ENCODE data around the gene SAP30L. TPM values are rescaled to one million over a fixed set of nuclear protein-coding genes. Genes with fewer than 3 reads are reported as not detected.

SAP30L gene
- total and polyA plus RNA-seq, 2 of the 13 experiments (the other 11 are each of a cell fraction or from before 2014, with no cell fraction given), result 27.9 to 37.2 TPM

DNA sequence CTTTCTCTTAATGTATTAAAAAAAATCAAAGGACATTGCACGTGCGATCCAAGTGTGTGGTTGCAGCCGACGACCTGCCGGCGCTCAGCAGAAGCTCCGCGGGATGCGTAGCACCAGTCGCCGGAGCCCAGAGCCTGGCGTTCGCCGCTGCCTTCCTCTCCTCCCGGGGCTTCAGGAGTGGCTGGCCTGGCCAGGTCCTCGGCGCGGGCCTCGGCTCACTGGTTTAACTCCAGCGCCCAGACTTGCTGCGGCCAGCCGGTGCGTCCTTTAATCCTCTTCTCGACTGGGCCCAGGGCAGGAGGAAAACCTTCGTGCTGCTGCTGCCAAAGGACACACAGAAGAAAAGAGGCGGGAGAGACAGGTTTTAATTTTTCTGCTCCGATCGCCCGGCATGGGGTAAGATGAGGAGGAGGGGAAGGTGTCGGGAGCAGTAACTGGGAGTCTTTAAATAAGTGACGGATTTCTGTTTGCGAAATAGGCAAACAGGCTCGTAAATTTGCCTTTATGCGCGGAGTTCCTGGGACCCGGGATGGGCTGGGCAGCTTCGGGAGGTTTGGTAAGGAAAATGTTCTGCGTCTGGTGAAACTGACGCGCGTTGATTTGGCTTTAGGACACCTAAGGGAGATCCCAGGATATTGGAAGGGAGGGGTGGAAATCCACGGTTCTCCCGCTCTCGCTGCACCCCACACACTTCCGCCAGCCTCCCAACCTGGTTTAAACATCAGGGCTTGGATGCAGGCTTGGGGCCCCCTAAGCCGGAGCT, 30.0 kb downstream of the SAP30L start (continued):
- TF ChIP-seq, protein P1, sequence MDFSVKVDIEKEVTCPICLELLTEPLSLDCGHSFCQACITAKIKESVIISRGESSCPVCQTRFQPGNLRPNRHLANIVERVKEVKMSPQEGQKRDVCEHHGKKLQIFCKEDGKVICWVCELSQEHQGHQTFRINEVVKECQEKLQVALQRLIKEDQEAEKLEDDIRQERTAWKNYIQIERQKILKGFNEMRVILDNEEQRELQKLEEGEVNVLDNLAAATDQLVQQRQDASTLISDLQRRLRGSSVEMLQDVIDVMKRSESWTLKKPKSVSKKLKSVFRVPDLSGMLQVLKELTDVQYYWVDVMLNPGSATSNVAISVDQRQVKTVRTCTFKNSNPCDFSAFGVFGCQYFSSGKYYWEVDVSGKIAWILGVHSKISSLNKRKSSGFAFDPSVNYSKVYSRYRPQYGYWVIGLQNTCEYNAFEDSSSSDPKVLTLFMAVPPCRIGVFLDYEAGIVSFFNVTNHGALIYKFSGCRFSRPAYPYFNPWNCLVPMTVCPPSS (IDR thresholded peaks at IDR 0.05), result no peak
- TF ChIP-seq ZNF207 (IDR thresholded peaks at IDR 0.05; ENCODE audit: borderline replicate concordance), result no peak
- TF ChIP-seq, protein P2, sequence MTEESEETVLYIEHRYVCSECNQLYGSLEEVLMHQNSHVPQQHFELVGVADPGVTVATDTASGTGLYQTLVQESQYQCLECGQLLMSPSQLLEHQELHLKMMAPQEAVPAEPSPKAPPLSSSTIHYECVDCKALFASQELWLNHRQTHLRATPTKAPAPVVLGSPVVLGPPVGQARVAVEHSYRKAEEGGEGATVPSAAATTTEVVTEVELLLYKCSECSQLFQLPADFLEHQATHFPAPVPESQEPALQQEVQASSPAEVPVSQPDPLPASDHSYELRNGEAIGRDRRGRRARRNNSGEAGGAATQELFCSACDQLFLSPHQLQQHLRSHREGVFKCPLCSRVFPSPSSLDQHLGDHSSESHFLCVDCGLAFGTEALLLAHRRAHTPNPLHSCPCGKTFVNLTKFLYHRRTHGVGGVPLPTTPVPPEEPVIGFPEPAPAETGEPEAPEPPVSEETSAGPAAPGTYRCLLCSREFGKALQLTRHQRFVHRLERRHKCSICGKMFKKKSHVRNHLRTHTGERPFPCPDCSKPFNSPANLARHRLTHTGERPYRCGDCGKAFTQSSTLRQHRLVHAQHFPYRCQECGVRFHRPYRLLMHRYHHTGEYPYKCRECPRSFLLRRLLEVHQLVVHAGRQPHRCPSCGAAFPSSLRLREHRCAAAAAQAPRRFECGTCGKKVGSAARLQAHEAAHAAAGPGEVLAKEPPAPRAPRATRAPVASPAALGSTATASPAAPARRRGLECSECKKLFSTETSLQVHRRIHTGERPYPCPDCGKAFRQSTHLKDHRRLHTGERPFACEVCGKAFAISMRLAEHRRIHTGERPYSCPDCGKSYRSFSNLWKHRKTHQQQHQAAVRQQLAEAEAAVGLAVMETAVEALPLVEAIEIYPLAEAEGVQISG (CRISPR knock-in tag; IDR thresholded peaks at IDR 0.05), result no peak
- no peak for TF ChIP-seq ZNF737 (CRISPR knock-in tag; IDR thresholded peaks at IDR 0.05; ENCODE audit: borderline replicate concordance)
- TF ChIP-seq, protein P3, sequence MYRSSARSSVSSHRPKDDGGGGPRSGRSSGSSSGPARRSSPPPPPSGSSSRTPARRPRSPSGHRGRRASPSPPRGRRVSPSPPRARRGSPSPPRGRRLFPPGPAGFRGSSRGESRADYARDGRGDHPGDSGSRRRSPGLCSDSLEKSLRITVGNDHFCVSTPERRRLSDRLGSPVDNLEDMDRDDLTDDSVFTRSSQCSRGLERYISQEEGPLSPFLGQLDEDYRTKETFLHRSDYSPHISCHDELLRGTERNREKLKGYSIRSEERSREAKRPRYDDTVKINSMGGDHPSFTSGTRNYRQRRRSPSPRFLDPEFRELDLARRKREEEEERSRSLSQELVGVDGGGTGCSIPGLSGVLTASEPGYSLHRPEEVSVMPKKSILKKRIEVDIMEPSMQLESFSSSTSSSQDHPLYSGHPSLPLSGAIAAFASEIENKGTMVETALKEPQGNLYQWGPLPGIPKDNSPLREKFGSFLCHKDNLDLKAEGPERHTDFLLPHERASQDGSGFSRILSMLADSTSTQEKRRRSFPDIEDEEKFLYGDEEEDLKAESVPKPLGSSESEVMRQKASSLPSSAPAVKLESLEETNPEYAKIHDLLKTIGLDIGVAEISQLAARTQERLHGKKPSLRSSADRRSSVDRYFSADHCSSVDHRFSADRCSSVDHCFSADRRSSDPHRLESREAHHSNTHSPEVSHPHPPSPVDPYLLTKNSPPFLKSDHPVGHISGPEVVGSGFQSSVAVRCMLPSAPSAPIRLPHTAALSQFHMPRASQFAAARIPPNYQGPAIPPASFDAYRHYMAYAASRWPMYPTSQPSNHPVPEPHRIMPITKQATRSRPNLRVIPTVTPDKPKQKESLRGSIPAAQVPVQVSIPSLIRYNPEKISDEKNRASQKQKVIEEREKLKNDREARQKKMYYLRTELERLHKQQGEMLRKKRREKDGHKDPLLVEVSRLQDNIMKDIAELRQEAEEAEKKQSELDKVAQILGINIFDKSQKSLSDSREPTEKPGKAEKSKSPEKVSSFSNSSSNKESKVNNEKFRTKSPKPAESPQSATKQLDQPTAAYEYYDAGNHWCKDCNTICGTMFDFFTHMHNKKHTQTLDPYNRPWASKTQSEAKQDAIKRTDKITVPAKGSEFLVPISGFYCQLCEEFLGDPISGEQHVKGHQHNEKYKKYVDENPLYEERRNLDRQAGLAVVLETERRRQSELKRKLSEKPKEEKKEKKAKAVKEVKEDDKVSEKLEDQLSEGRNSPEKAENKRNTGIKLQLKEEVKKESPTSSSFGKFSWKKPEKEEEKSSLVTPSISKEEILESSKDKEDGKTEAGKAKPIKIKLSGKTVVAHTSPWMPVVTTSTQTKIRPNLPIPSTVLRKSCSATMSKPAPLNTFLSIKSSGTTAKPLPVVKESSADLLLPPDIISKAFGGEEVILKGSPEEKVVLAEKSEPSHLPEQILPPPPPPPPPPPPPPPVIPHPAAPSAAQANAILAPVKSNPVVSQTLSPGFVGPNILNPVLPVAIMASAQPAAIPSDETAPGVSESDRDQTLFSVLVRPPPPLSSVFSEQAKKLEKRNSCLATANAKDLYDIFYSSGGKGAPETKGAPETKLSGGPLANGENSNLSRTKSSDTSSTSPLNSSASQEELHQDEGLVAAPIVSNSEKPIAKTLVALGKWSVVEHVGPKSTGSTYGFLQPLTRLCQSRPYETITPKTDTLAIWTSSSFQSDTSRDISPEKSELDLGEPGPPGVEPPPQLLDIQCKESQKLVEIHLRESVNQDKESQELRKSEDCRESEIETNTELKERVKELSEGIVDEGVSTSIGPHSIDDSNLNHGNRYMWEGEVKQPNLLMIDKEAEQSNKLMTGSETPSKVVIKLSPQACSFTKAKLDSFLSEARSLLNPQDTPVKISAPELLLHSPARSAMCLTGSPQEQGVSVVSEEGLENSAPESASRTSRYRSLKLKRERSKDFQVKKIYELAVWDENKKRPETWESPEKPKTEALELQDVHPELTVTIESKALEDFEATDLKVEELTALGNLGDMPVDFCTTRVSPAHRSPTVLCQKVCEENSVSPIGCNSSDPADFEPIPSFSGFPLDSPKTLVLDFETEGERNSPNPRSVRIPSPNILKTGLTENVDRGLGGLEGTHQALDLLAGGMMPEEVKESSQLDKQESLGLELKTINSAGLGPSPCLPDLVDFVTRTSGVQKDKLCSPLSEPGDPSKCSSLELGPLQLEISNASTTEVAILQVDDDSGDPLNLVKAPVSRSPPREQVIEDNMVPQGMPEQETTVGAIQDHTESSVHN (CRISPR knock-in tag; IDR thresholded peaks at IDR 0.05), result no peak
- no peak for TF ChIP-seq ATM (IDR thresholded peaks at IDR 0.05; ENCODE audit: borderline replicate concordance)
- TF ChIP-seq, protein P4, sequence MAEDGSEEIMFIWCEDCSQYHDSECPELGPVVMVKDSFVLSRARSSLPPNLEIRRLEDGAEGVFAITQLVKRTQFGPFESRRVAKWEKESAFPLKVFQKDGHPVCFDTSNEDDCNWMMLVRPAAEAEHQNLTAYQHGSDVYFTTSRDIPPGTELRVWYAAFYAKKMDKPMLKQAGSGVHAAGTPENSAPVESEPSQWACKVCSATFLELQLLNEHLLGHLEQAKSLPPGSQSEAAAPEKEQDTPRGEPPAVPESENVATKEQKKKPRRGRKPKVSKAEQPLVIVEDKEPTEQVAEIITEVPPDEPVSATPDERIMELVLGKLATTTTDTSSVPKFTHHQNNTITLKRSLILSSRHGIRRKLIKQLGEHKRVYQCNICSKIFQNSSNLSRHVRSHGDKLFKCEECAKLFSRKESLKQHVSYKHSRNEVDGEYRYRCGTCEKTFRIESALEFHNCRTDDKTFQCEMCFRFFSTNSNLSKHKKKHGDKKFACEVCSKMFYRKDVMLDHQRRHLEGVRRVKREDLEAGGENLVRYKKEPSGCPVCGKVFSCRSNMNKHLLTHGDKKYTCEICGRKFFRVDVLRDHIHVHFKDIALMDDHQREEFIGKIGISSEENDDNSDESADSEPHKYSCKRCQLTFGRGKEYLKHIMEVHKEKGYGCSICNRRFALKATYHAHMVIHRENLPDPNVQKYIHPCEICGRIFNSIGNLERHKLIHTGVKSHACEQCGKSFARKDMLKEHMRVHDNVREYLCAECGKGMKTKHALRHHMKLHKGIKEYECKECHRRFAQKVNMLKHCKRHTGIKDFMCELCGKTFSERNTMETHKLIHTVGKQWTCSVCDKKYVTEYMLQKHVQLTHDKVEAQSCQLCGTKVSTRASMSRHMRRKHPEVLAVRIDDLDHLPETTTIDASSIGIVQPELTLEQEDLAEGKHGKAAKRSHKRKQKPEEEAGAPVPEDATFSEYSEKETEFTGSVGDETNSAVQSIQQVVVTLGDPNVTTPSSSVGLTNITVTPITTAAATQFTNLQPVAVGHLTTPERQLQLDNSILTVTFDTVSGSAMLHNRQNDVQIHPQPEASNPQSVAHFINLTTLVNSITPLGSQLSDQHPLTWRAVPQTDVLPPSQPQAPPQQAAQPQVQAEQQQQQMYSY (CRISPR knock-in tag; IDR thresholded peaks at IDR 0.05), result no peak
- peak; percentile 69 for TF ChIP-seq HNRNPLL (IDR thresholded peaks at IDR 0.05; ENCODE audit: low read depth, low read length, poor library complexity, severe bottlenecking)
- TF ChIP-seq TBL1XR1 (IDR thresholded peaks at IDR 0.05; ENCODE audit: borderline replicate concordance, low read length, partially characterized antibody), result no peak
